AG09319 (cell line): Measurements from ENCODE around the gene PLPPR5.
A peak's percentile ranks its signal among the peaks of the same experiment; 100 is the strongest.

ENCODE experiments used
- DNase-seq: peaks from one replicate; pipeline ENCODE4 v3.0.0-alpha.2; 2010; ENCODE audit warnings: low read depth; ENCODE audit errors: extremely low read depth
- CTCF ChIP-seq: IDR thresholded peaks from 2 replicates; pipeline ENCODE4 v1.5.1; 2011; ENCODE audit warnings: low read depth, mild to moderate bottlenecking, inconsistent platforms, low read length, moderate library complexity

Gene PLPPR5

GRCh38 chr1:98929437-98929836 is 75.2 kb downstream of the PLPPR5 start:
- TF ChIP-seq CTCF, result no peak
- no peak for DNase-seq

GRCh38 chr1:98926597-98926996 is 78.1 kb downstream of the PLPPR5 start:
- no peak for DNase-seq
- TF ChIP-seq CTCF, result no peak

GRCh38 chr1:98924977-98925376 is 79.7 kb downstream of the PLPPR5 start:
- DNase-seq, result no peak
- TF ChIP-seq CTCF, result no peak

- no peak for TF ChIP-seq CTCF
- no peak for DNase-seq
Observed at GRCh38 chr1:98923667-98924066, 81.0 kb downstream of the PLPPR5 start.

- no peak for DNase-seq
- no peak for TF ChIP-seq CTCF
Observed at GRCh38 chr1:98921817-98922216, 82.8 kb downstream of the PLPPR5 start.

GRCh38 chr1:98920441-98921110 is 84.1 kb downstream of the PLPPR5 start:
- peak; percentile 15 for DNase-seq

GRCh38 chr1:98919652-98920051 is 85.0 kb downstream of the PLPPR5 start:
- TF ChIP-seq CTCF, result no peak
- DNase-seq, result no peak

More at GRCh38 chr1:98920441-98921110, 84.1 kb downstream of the PLPPR5 start:
- TF ChIP-seq CTCF, result no peak
